ENCODE results near the gene VAV2.

VAV2 gene

DNA sequence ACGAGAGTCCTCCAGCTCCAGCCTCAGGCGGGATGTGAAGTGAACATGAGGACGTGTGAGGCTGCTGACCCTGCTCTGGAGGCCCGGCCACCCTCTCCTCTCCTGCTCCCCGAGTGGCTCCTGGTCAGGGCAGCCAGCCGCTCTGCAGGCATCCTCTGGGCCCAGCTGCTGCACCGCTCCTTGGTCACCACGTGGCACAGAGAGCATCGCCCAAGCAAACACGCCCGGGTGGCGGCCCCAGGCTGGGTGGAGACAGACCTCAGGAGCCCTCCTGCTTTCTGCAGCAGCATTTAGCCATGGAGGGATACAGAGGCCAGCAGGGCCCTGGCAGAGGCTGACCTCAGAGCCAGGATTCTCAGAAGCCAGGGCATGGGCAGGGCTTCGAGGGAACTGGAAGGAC lies 184.3 kb downstream of the VAV2 start:
- Histone ChIP-seq H3K36me3 (ENCODE audit: control insufficient read depth, insufficient read depth, low read length) (no peaks in the 10 kb centered on the region), H4K5ac (ENCODE audit: low read length) (no peak overlapping the region)

GRCh38 chr9:133807037-133807436 lies 185.1 kb downstream of the VAV2 start:
- Histone ChIP-seq H3K9ac (ENCODE audit: low read length) (no peak overlapping the region), H4K5ac (ENCODE audit: low read length) (no peak overlapping the region), H3K79me2 (ENCODE audit: control insufficient read depth, insufficient read depth, low read length) (no peaks in the 10 kb centered on the region), H3K4me2 (ENCODE audit: low read length) (no peak overlapping the region), H3K4me1 (ENCODE audit: control insufficient read depth, low read depth, low read length) (no peaks in the 10 kb centered on the region), H2BK5ac (ENCODE audit: low read length) (no peak overlapping the region), H3K36me3 (ENCODE audit: control insufficient read depth, insufficient read depth, low read length) (no peaks in the 10 kb centered on the region), H4K8ac (ENCODE audit: low read depth, low read length) (no peak overlapping the region), H3K27me3 (ENCODE audit: insufficient read depth, low read length, poor library complexity) (no peaks in the 10 kb centered on the region), H3K4ac (ENCODE audit: low read depth, low read length) (no peak overlapping the region), H2AK5ac (ENCODE audit: low read length) (no peak overlapping the region), H3K4me3 (ENCODE audit: low read length) (no peak overlapping the region), H3K27ac (ENCODE audit: low read depth, low read length) (no peak overlapping the region), H3K79me1 (ENCODE audit: low read length) (no peaks in the 10 kb centered on the region), H3K18ac (ENCODE audit: low read length) (no peak overlapping the region), H3K23ac (ENCODE audit: low read length) (no peak overlapping the region), H3K56ac (ENCODE audit: low read length) (no peak overlapping the region), H2BK120ac (ENCODE audit: low read depth, low read length) (no peak overlapping the region), H2BK15ac (replicated peaks; ENCODE audit: low read depth) (no peak overlapping the region)
- no CpG with 5 or more reads among the region's 14 CpGs for WGBS (ENCODE audit: extremely low coverage, insufficient coverage, low lambda C conversion rate)
- no peak for DNase-seq

More for the DNA sequence above, 184.3 kb downstream of the VAV2 start:
- Histone ChIP-seq H3K18ac (ENCODE audit: low read length) (no peak overlapping the region), H3K4ac (ENCODE audit: low read depth, low read length) (no peak overlapping the region), H3K4me3 (ENCODE audit: low read length) (no peak overlapping the region), H3K79me2 (ENCODE audit: control insufficient read depth, insufficient read depth, low read length) (no peaks in the 10 kb centered on the region), H3K79me1 (ENCODE audit: low read length) (no peaks in the 10 kb centered on the region), H2BK15ac (replicated peaks; ENCODE audit: low read depth) (no peak overlapping the region), H3K23ac (ENCODE audit: low read length) (no peak overlapping the region), H3K56ac (ENCODE audit: low read length) (no peak overlapping the region), H3K4me2 (ENCODE audit: low read length) (no peak overlapping the region), H4K8ac (ENCODE audit: low read depth, low read length) (no peak overlapping the region), H3K27me3 (ENCODE audit: insufficient read depth, low read length, poor library complexity) (no peaks in the 10 kb centered on the region), H2BK120ac (ENCODE audit: low read depth, low read length) (no peak overlapping the region), H2BK5ac (ENCODE audit: low read length) (no peak overlapping the region), H2AK5ac (ENCODE audit: low read length) (no peak overlapping the region), H3K4me1 (ENCODE audit: control insufficient read depth, low read depth, low read length) (no peaks in the 10 kb centered on the region), H3K9ac (ENCODE audit: low read length) (no peak overlapping the region), H3K27ac (ENCODE audit: low read depth, low read length) (no peak overlapping the region)
- WGBS (ENCODE audit: extremely low coverage, insufficient coverage, low lambda C conversion rate): no CpG with 5 or more reads among the region's 13 CpGs
- no peak for DNase-seq

DNA sequence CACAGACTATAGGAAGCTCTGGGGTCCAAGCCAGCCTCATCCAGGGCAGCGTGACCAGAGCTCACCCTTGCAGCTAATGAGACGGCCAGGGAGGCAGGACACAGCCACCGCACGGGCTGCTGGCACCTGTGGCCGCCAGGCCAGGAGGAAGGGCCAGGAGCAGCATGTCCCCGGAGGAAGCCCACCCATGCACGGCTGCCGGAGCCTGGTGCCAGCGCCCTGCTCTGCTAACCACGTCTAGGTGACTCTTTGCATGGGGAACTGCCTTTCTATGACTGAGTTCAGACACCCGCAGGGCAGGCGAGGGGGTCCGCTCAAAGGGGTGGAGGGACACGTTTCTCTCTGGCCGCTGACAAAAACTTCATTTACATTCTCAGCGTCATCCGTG lies 185.5 kb downstream of the VAV2 start:
- WGBS (ENCODE audit: extremely low coverage, insufficient coverage, low lambda C conversion rate): no CpG with 5 or more reads among the region's 17 CpGs
- Histone ChIP-seq H3K36me3 (ENCODE audit: control insufficient read depth, insufficient read depth, low read length) (no peaks in the 10 kb centered on the region), H3K27ac (ENCODE audit: low read depth, low read length) (no peak overlapping the region), H4K5ac (ENCODE audit: low read length) (no peak overlapping the region), H3K23ac (ENCODE audit: low read length) (no peak overlapping the region), H2BK120ac (ENCODE audit: low read depth, low read length) (no peak overlapping the region), H3K4ac (ENCODE audit: low read depth, low read length) (no peak overlapping the region), H3K9ac (ENCODE audit: low read length) (no peak overlapping the region), H3K4me2 (ENCODE audit: low read length) (no peak overlapping the region), H3K4me3 (ENCODE audit: low read length) (no peak overlapping the region), H2BK5ac (ENCODE audit: low read length) (no peak overlapping the region), H3K79me1 (ENCODE audit: low read length) (no peaks in the 10 kb centered on the region), H3K18ac (ENCODE audit: low read length) (no peak overlapping the region), H2AK5ac (ENCODE audit: low read length) (no peak overlapping the region), H4K8ac (ENCODE audit: low read depth, low read length) (no peak overlapping the region), H3K27me3 (ENCODE audit: insufficient read depth, low read length, poor library complexity) (no peaks in the 10 kb centered on the region), H2BK15ac (replicated peaks; ENCODE audit: low read depth) (no peak overlapping the region), H3K79me2 (ENCODE audit: control insufficient read depth, insufficient read depth, low read length) (no peaks in the 10 kb centered on the region), H3K4me1 (ENCODE audit: control insufficient read depth, low read depth, low read length) (no peaks in the 10 kb centered on the region), H3K56ac (ENCODE audit: low read length) (no peak overlapping the region)
- no peak for DNase-seq

DNA sequence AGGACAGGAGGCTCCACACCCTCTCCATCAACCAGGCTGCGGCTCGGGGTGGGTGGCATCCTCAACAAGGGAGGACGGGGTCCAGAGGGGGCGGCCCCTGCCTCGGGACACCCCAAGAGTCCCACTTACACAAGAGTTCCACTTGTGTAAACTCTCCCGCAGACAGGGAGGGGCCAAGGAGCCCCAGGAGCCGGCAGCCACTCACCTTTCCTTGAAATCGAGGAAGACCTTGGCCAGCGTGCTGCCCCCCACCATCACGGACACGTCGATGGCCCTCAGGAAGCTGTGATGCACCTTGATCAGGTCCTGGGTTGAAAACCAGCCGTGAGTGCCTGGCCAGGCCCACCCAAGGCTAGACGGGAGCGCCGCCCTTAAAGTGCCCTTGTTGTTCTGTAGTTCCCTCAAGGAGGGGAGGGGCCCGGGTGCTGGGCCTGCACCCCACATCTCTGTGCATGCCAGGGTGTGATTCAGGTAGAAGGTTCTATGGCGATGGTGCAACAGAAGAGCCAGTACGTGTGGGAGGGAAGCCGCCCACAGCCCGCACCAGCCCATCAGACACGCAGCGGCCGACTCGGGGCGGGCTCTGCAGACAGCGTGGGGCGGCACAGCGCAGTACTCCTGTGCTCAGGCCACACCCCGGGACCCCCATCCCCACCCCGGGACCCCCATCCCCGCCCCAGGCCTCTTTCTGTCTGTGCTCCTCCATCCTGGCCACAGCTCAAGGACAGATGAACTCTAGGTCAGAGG lies 186.1 kb downstream of the VAV2 start:
- H4K5ac ChIP-seq (ENCODE audit: low read length): no peak overlapping the region
- H3K4ac ChIP-seq (ENCODE audit: low read depth, low read length): no peak overlapping the region
- H3K27me3 ChIP-seq (ENCODE audit: insufficient read depth, low read length, poor library complexity): no peaks in the 10 kb centered on the region
- H3K18ac ChIP-seq (ENCODE audit: low read length): no peak overlapping the region
- no peak overlapping the region for H2BK120ac ChIP-seq (ENCODE audit: low read depth, low read length)
- no peaks in the 10 kb centered on the region for H3K36me3 ChIP-seq (ENCODE audit: control insufficient read depth, insufficient read depth, low read length)
- no peak overlapping the region for H3K23ac ChIP-seq (ENCODE audit: low read length)
- H3K27ac ChIP-seq (ENCODE audit: low read depth, low read length): no peak overlapping the region
- DNase-seq: no peak
- H3K79me2 ChIP-seq (ENCODE audit: control insufficient read depth, insufficient read depth, low read length): no peaks in the 10 kb centered on the region
- H2AK5ac ChIP-seq (ENCODE audit: low read length): no peak overlapping the region
- no peaks in the 10 kb centered on the region for H3K4me1 ChIP-seq (ENCODE audit: control insufficient read depth, low read depth, low read length)
- H4K8ac ChIP-seq (ENCODE audit: low read depth, low read length): no peak overlapping the region
- H3K79me1 ChIP-seq (ENCODE audit: low read length): no peaks in the 10 kb centered on the region
- no peak overlapping the region for H2BK5ac ChIP-seq (ENCODE audit: low read length)
- H3K9ac ChIP-seq (ENCODE audit: low read length): no peak overlapping the region
- no CpG with 5 or more reads among the region's 32 CpGs for WGBS (ENCODE audit: extremely low coverage, insufficient coverage, low lambda C conversion rate)
- no peak overlapping the region for H3K4me2 ChIP-seq (ENCODE audit: low read length)
- no peak overlapping the region for H2BK15ac ChIP-seq (replicated peaks; ENCODE audit: low read depth)
- H3K56ac ChIP-seq (ENCODE audit: low read length): no peak overlapping the region
- no peak overlapping the region for H3K4me3 ChIP-seq (ENCODE audit: low read length)

- no peak overlapping the region for H2BK15ac ChIP-seq (replicated peaks; ENCODE audit: low read depth)
- WGBS (ENCODE audit: extremely low coverage, insufficient coverage, low lambda C conversion rate): no CpG with 5 or more reads among the region's 17 CpGs
- no peak overlapping the region for H2BK5ac ChIP-seq (ENCODE audit: low read length)
Measured at GRCh38 chr9:133804199-133804598, 187.9 kb downstream of the VAV2 start.

GRCh38 chr9:133803745-133804144 lies 188.4 kb downstream of the VAV2 start:
- Histone ChIP-seq H3K4me2 (ENCODE audit: low read length) (no peak overlapping the region), H3K4me3 (ENCODE audit: low read length) (no peak overlapping the region), H3K18ac (ENCODE audit: low read length) (no peak overlapping the region), H3K4ac (ENCODE audit: low read depth, low read length) (no peak overlapping the region), H3K4me1 (ENCODE audit: control insufficient read depth, low read depth, low read length) (no peaks in the 10 kb centered on the region), H3K56ac (ENCODE audit: low read length) (no peak overlapping the region), H3K36me3 (ENCODE audit: control insufficient read depth, insufficient read depth, low read length) (no peaks in the 10 kb centered on the region), H3K9ac (ENCODE audit: low read length) (no peak overlapping the region), H3K23ac (ENCODE audit: low read length) (no peak overlapping the region), H4K5ac (ENCODE audit: low read length) (no peak overlapping the region), H2BK5ac (ENCODE audit: low read length) (no peak overlapping the region), H3K27ac (ENCODE audit: low read depth, low read length) (no peak overlapping the region), H2BK120ac (ENCODE audit: low read depth, low read length) (no peak overlapping the region), H3K79me1 (ENCODE audit: low read length) (no peaks in the 10 kb centered on the region), H3K79me2 (ENCODE audit: control insufficient read depth, insufficient read depth, low read length) (no peaks in the 10 kb centered on the region), H3K27me3 (ENCODE audit: insufficient read depth, low read length, poor library complexity) (no peaks in the 10 kb centered on the region), H4K8ac (ENCODE audit: low read depth, low read length) (no peak overlapping the region), H2AK5ac (ENCODE audit: low read length) (no peak overlapping the region), H2BK15ac (replicated peaks; ENCODE audit: low read depth) (no peak overlapping the region)
- no CpG with 5 or more reads among the region's 13 CpGs for WGBS (ENCODE audit: extremely low coverage, insufficient coverage, low lambda C conversion rate)
- DNase-seq: no peak

More at GRCh38 chr9:133804199-133804598, 187.9 kb downstream of the VAV2 start:
- H3K56ac ChIP-seq (ENCODE audit: low read length): no peak overlapping the region
- no peaks in the 10 kb centered on the region for H3K36me3 ChIP-seq (ENCODE audit: control insufficient read depth, insufficient read depth, low read length)
- no peak for DNase-seq
- H3K79me1 ChIP-seq (ENCODE audit: low read length): no peaks in the 10 kb centered on the region
- H3K4me2 ChIP-seq (ENCODE audit: low read length): no peak overlapping the region
- H2AK5ac ChIP-seq (ENCODE audit: low read length): no peak overlapping the region
- H2BK120ac ChIP-seq (ENCODE audit: low read depth, low read length): no peak overlapping the region
- H3K9ac ChIP-seq (ENCODE audit: low read length): no peak overlapping the region
- no peak overlapping the region for H3K18ac ChIP-seq (ENCODE audit: low read length)
- H3K27ac ChIP-seq (ENCODE audit: low read depth, low read length): no peak overlapping the region
- H3K4me1 ChIP-seq (ENCODE audit: control insufficient read depth, low read depth, low read length): no peaks in the 10 kb centered on the region
- no peak overlapping the region for H3K23ac ChIP-seq (ENCODE audit: low read length)
- no peak overlapping the region for H3K4ac ChIP-seq (ENCODE audit: low read depth, low read length)
- H4K5ac ChIP-seq (ENCODE audit: low read length): no peak overlapping the region
- no peak overlapping the region for H4K8ac ChIP-seq (ENCODE audit: low read depth, low read length)
- H3K79me2 ChIP-seq (ENCODE audit: control insufficient read depth, insufficient read depth, low read length): no peaks in the 10 kb centered on the region
- H3K4me3 ChIP-seq (ENCODE audit: low read length): no peak overlapping the region
- H3K27me3 ChIP-seq (ENCODE audit: insufficient read depth, low read length, poor library complexity): no peaks in the 10 kb centered on the region

All from mesendoderm (in vitro differentiated cells).